SK-N-MC (cell line): ENCODE measurements around the gene FAM3A.

Source experiments
- EZH2 ChIP-seq: fragments of 200-600 bp; sonication (generic); IDR thresholded peaks from one replicate; pipeline ENCODE4 v1.6.1; 2017; ENCODE audit warnings: antibody characterized with exemption
- FOXP2 ChIP-seq: optimal IDR thresholded peaks from 2 replicates; pipeline ENCODE3; 2011; ENCODE audit warnings: mild to moderate bottlenecking, moderate library complexity; ENCODE audit not compliant: insufficient read depth; ENCODE audit errors: extremely low read length, control extremely low read depth
- POLR2AphosphoS5 ChIP-seq: IDR thresholded peaks from 2 replicates; pipeline ENCODE4 v1.6.1; 2012; ENCODE audit warnings: mild to moderate bottlenecking, low read depth, low read length, borderline replicate concordance

DNA sequence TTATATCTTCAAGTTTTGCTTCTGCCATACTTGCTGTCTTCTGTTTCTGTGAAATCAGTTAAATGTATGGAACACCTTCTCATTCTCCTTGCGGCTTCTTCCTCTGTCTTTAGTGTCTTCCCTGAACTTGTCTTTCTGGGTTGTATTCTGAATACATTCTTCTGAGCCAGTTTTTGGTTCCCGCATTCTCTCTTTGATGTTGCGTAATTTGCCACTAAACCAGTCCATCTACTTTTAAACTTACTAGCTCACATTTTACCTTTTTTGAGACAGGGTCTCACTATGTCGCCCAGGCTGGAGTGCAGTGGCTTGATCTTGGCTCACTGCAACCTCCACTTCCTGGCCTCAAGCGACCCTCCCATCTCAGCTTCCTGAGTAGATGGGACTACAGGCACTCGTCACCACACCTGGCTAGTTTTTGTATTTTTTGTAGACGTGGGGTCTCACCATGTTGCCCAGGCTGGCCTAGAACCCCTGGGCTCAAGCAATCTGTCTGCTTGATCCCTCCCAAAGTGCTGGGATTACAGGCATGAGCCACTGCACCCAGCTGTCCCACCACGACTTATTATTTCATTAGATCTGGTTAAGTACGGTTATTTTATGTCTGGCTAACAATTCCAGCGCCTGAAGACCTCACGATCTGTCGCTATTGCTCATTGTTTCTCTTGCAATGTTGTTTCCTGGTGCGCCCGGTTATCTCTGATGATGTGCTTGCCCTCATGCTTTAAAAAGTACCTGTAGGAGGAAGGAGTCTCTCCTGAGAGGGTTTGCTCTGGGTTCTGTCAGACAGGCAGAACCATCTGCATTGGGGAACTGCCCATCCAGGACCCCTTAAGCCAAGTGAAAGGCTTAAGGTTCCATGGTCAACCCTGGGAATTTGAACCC lies 9.8 kb upstream of the FAM3A start:
- TF ChIP-seq POLR2AphosphoS5 (no peak), EZH2 (no peak), FOXP2 (no peak)
